ENCODE data around the gene PCSK9.

DNA sequence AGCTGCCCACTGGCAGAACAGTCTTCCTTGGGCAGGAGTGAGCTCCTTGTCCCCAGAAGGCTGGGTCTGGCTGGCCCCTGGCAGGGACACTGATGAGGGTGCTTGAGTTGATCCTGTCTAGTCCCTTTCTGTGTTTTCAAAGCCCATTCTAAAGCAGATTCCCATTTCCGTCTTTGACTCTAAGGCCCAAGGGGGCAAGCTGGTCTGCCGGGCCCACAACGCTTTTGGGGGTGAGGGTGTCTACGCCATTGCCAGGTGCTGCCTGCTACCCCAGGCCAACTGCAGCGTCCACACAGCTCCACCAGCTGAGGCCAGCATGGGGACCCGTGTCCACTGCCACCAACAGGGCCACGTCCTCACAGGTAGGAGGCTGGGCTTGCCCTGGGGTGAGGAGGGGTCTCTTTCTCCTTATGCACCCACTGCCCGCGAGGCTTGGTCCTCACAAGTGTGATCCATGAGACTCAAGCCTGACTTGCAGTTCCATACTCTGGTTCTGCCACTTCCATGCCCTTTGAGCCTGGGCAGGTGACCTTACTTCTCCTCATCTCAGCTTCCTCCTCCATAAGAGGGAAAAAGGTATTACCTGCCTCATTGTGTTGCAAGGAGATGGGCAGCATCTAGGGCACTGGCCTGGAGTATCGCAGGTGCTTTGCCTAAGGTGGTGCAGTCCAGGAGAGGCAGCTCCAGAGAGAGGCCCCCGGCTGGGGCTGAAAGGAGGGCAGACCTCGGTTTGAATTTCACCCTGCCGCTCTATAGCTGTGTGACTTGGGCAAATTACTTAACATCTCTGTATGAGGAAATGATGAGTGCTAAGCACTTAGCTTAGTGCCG lies 20.2 kb downstream of the PCSK9 start:
- TF ChIP-seq, protein P1, sequence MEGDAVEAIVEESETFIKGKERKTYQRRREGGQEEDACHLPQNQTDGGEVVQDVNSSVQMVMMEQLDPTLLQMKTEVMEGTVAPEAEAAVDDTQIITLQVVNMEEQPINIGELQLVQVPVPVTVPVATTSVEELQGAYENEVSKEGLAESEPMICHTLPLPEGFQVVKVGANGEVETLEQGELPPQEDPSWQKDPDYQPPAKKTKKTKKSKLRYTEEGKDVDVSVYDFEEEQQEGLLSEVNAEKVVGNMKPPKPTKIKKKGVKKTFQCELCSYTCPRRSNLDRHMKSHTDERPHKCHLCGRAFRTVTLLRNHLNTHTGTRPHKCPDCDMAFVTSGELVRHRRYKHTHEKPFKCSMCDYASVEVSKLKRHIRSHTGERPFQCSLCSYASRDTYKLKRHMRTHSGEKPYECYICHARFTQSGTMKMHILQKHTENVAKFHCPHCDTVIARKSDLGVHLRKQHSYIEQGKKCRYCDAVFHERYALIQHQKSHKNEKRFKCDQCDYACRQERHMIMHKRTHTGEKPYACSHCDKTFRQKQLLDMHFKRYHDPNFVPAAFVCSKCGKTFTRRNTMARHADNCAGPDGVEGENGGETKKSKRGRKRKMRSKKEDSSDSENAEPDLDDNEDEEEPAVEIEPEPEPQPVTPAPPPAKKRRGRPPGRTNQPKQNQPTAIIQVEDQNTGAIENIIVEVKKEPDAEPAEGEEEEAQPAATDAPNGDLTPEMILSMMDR (IDR thresholded peaks at IDR 0.05; ENCODE audit: low read depth, low read length), result no peak
- no peak for TF ChIP-seq EZH2phosphoT487 (IDR thresholded peaks at IDR 0.05; ENCODE audit: low read depth)

Data from OCI-LY3 (cell line).